H1 (cell line): Measurements from ENCODE around the gene NOL12. TPM values are rescaled to one million over a fixed set of nuclear protein-coding genes. Genes with fewer than 3 reads are reported as not detected.

ENCODE experiments used
- BACH1 ChIP-seq: IDR thresholded peaks from 2 replicates; pipeline ENCODE4 v1.6.1; 2012; ENCODE audit warnings: low read length, improper control_type of control experiment
- CHD1 ChIP-seq: IDR thresholded peaks from 2 replicates; pipeline ENCODE4 v1.6.1; 2012; ENCODE audit warnings: low read depth, low read length, improper control_type of control experiment
- CTBP2 ChIP-seq: IDR thresholded peaks from 2 replicates; pipeline ENCODE4 v1.7.0; 2011; ENCODE audit warnings: borderline replicate concordance, mild to moderate bottlenecking, moderate library complexity, mixed read lengths, low read length; ENCODE audit not compliant: insufficient read depth, insufficient read length
- NANOG ChIP-seq: IDR thresholded peaks from 2 replicates; pipeline ENCODE4 v1.6.1; 2011; ENCODE audit warnings: low read length, low read depth, mild to moderate bottlenecking, inconsistent platforms; ENCODE audit not compliant: insufficient read depth, poor library complexity, severe bottlenecking
- SP1 ChIP-seq: IDR thresholded peaks from 2 replicates; pipeline ENCODE4 v1.6.1; 2011; ENCODE audit warnings: low read depth, low read length
- polyA plus RNA-seq, 7 experiments: library from polyadenylated mRNA; depleted of rRNA in 3 of 7; stranded (reverse) in 5 of 7; unstranded in 2 of 7; fragments of >200 nt in 5 of 7; fragments of 200-250 nt in 2 of 7; gene quantifications; 1 replicate in 5 of 7; 2 replicates in 1 of 7; 4 replicates in 1 of 7; pipeline versions ENCODE4 v1.2.1 to v1.2.3, GENCODE V29; 2011 to 2013; ENCODE audit warnings: missing spikeins in 2 of 7, mixed read lengths in 2 of 7
- total RNA-seq: library from RNA; stranded (reverse); fragmentation: NEBNext Ultra II Directional; extraction: Animal tissue kit (Norgen Biotek cat#: 25700); gene quantifications from 2 replicates; pipeline ENCODE4 v1.2.1, GENCODE V29; 2021
- TF ChIP-seq, protein P1 (sequence below): fragments of 300-600 bp; sonication (generic); IDR thresholded peaks from 2 replicates; pipeline ENCODE4 v1.7.1; 2012; ENCODE audit warnings: low read length, moderate library complexity, mild to moderate bottlenecking, inconsistent platforms; ENCODE audit not compliant: insufficient replicate concordance
- TF ChIP-seq, protein P2 (sequence below): IDR thresholded peaks from 2 replicates; pipeline ENCODE4 v1.6.1; 2012; ENCODE audit warnings: inconsistent platforms

NOL12 gene
- total and polyA plus RNA-seq, 2 of the 8 experiments (the other 6 are each of a cell fraction or from before 2014, with no cell fraction given), result 25.3 to 28.3 TPM

DNA sequence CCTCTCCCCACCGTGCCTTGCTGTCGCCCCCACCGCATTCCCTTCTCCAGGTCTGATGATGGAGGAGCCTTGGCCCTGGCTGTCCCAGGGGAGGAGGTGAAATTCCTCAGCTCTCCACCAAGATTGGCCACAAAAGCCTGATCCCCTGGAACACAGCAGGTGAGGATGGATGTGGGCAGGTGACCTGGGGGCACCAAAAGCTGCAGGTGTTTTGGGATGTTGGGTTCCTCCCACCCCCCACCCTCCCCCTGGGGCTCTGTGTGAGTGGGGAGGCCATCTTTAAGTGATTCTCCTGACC, 11.3 kb downstream of the NOL12 start (continued):
- TF ChIP-seq, protein P1, sequence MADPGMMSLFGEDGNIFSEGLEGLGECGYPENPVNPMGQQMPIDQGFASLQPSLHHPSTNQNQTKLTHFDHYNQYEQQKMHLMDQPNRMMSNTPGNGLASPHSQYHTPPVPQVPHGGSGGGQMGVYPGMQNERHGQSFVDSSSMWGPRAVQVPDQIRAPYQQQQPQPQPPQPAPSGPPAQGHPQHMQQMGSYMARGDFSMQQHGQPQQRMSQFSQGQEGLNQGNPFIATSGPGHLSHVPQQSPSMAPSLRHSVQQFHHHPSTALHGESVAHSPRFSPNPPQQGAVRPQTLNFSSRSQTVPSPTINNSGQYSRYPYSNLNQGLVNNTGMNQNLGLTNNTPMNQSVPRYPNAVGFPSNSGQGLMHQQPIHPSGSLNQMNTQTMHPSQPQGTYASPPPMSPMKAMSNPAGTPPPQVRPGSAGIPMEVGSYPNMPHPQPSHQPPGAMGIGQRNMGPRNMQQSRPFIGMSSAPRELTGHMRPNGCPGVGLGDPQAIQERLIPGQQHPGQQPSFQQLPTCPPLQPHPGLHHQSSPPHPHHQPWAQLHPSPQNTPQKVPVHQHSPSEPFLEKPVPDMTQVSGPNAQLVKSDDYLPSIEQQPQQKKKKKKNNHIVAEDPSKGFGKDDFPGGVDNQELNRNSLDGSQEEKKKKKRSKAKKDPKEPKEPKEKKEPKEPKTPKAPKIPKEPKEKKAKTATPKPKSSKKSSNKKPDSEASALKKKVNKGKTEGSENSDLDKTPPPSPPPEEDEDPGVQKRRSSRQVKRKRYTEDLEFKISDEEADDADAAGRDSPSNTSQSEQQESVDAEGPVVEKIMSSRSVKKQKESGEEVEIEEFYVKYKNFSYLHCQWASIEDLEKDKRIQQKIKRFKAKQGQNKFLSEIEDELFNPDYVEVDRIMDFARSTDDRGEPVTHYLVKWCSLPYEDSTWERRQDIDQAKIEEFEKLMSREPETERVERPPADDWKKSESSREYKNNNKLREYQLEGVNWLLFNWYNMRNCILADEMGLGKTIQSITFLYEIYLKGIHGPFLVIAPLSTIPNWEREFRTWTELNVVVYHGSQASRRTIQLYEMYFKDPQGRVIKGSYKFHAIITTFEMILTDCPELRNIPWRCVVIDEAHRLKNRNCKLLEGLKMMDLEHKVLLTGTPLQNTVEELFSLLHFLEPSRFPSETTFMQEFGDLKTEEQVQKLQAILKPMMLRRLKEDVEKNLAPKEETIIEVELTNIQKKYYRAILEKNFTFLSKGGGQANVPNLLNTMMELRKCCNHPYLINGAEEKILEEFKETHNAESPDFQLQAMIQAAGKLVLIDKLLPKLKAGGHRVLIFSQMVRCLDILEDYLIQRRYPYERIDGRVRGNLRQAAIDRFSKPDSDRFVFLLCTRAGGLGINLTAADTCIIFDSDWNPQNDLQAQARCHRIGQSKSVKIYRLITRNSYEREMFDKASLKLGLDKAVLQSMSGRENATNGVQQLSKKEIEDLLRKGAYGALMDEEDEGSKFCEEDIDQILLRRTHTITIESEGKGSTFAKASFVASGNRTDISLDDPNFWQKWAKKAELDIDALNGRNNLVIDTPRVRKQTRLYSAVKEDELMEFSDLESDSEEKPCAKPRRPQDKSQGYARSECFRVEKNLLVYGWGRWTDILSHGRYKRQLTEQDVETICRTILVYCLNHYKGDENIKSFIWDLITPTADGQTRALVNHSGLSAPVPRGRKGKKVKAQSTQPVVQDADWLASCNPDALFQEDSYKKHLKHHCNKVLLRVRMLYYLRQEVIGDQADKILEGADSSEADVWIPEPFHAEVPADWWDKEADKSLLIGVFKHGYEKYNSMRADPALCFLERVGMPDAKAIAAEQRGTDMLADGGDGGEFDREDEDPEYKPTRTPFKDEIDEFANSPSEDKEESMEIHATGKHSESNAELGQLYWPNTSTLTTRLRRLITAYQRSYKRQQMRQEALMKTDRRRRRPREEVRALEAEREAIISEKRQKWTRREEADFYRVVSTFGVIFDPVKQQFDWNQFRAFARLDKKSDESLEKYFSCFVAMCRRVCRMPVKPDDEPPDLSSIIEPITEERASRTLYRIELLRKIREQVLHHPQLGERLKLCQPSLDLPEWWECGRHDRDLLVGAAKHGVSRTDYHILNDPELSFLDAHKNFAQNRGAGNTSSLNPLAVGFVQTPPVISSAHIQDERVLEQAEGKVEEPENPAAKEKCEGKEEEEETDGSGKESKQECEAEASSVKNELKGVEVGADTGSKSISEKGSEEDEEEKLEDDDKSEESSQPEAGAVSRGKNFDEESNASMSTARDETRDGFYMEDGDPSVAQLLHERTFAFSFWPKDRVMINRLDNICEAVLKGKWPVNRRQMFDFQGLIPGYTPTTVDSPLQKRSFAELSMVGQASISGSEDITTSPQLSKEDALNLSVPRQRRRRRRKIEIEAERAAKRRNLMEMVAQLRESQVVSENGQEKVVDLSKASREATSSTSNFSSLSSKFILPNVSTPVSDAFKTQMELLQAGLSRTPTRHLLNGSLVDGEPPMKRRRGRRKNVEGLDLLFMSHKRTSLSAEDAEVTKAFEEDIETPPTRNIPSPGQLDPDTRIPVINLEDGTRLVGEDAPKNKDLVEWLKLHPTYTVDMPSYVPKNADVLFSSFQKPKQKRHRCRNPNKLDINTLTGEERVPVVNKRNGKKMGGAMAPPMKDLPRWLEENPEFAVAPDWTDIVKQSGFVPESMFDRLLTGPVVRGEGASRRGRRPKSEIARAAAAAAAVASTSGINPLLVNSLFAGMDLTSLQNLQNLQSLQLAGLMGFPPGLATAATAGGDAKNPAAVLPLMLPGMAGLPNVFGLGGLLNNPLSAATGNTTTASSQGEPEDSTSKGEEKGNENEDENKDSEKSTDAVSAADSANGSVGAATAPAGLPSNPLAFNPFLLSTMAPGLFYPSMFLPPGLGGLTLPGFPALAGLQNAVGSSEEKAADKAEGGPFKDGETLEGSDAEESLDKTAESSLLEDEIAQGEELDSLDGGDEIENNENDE, result no peak
- TF ChIP-seq NANOG (no peak), BACH1 (no peak), SP1 (0 out of 2 replicates have a peak, but pooled peaks have one; percentile 29), CTBP2 (no peak), CHD1 (no peak)
- TF ChIP-seq, protein P2, sequence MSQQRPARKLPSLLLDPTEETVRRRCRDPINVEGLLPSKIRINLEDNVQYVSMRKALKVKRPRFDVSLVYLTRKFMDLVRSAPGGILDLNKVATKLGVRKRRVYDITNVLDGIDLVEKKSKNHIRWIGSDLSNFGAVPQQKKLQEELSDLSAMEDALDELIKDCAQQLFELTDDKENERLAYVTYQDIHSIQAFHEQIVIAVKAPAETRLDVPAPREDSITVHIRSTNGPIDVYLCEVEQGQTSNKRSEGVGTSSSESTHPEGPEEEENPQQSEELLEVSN, result no peak
